Measurements from ENCODE around the gene EDEM3. TPM values are rescaled to one million over a fixed set of nuclear protein-coding genes. Genes with fewer than 3 reads are reported as not detected.

EDEM3 gene
- polyA plus RNA-seq, 1 donor (not counting 4 experiments of a cell fraction or from before 2014, with no cell fraction given): 23.6 TPM

GRCh38 chr1:184768467-184768866, 13.8 kb upstream of the EDEM3 start:
- no peak for DNase-seq (ENCODE audit: low read depth, low spot score)
- Histone ChIP-seq H3K9me3 (ENCODE audit: control insufficient read depth, low read depth, low read length) (no peaks in the 10 kb centered on the region), H4K20me1 (ENCODE audit: control insufficient read depth, extremely low read depth, insufficient read depth, low read length) (no peaks in the 10 kb centered on the region), H3K27me3 (ENCODE audit: control insufficient read depth, extremely low read depth, insufficient read depth, low read length) (no peaks in the 10 kb centered on the region), H3K4me1 (ENCODE audit: control insufficient read depth, extremely low read depth, insufficient read depth, low read length) (no peaks in the 10 kb centered on the region), H3K36me3 (ENCODE audit: control insufficient read depth in 2 of 2, extremely low read depth in 1 of 2, insufficient read depth in 2 of 2, low read length in 2 of 2) (no peaks in the 10 kb centered on the region), H3K4me2 (ENCODE audit: control insufficient read depth, extremely low read depth, insufficient read depth, low read depth, low read length) (no peak overlapping the region), H3K9ac (ENCODE audit: control insufficient read depth, extremely low read depth, insufficient read depth, low read length) (no peak overlapping the region), H3K4me3 (ENCODE audit: control insufficient read depth in 2 of 3, extremely low read depth in 1 of 3, insufficient read depth in 2 of 3, low read depth in 1 of 3, low read length in 3 of 3) (no peak overlapping the region), H2AFZ (ENCODE audit: control insufficient read depth, low read length) (no peak overlapping the region), H3K79me2 (ENCODE audit: control insufficient read depth, insufficient read depth, low read length) (no peaks in the 10 kb centered on the region), H3K9me1 (ENCODE audit: control insufficient read depth, extremely low read depth, insufficient read depth, low read length) (no peaks in the 10 kb centered on the region), H3K27ac (ENCODE audit: control insufficient read depth, insufficient read depth, low read length) (no peak overlapping the region)
- no peak for FAIRE-seq
- dilution Hi-C loops (cut with MboI; ENCODE audit: extremely low pct_ligation_motif_present, low sequenced_read_pairs): no loop called here
- TF ChIP-seq EZH2 (IDR thresholded peaks at IDR 0.05; ENCODE audit: low read length): no peak
- no peak for TF ChIP-seq CTCF (optimal IDR thresholded peaks at IDR 0.05 in 1 of 3, IDR thresholded peaks at IDR 0.05 in 1 of 3, conservative IDR thresholded peaks at IDR 0.05 in 1 of 3; ENCODE audit: extremely low read depth in 1 of 3, insufficient read depth in 2 of 3, low read length in 3 of 3)

- no peaks in the 10 kb centered on the region for H3K36me3 ChIP-seq (ENCODE audit: control insufficient read depth in 2 of 2, extremely low read depth in 1 of 2, insufficient read depth in 2 of 2, low read length in 2 of 2)
- FAIRE-seq (no peak), DNase-seq (ENCODE audit: low read depth, low spot score) (no peak)
- H3K9me3 ChIP-seq (ENCODE audit: control insufficient read depth, low read depth, low read length): no peaks in the 10 kb centered on the region
- H3K27me3 ChIP-seq (ENCODE audit: control insufficient read depth, extremely low read depth, insufficient read depth, low read length): no peaks in the 10 kb centered on the region
- H3K9ac ChIP-seq (ENCODE audit: control insufficient read depth, extremely low read depth, insufficient read depth, low read length): no peak overlapping the region
- H3K4me2 ChIP-seq (ENCODE audit: control insufficient read depth, extremely low read depth, insufficient read depth, low read depth, low read length): no peak overlapping the region
- H4K20me1 ChIP-seq (ENCODE audit: control insufficient read depth, extremely low read depth, insufficient read depth, low read length): no peaks in the 10 kb centered on the region
- no peak overlapping the region for H2AFZ ChIP-seq (ENCODE audit: control insufficient read depth, low read length)
- dilution Hi-C loops (cut with MboI; ENCODE audit: extremely low pct_ligation_motif_present, low sequenced_read_pairs): no loop called here
- H3K27ac ChIP-seq (ENCODE audit: control insufficient read depth, insufficient read depth, low read length): no peak overlapping the region
- TF ChIP-seq CTCF (optimal IDR thresholded peaks at IDR 0.05 in 1 of 3, IDR thresholded peaks at IDR 0.05 in 1 of 3, conservative IDR thresholded peaks at IDR 0.05 in 1 of 3; ENCODE audit: extremely low read depth in 1 of 3, insufficient read depth in 2 of 3, low read length in 3 of 3) (no peak), EZH2 (IDR thresholded peaks at IDR 0.05; ENCODE audit: low read length) (no peak)
- no peaks in the 10 kb centered on the region for H3K9me1 ChIP-seq (ENCODE audit: control insufficient read depth, extremely low read depth, insufficient read depth, low read length)
- no peaks in the 10 kb centered on the region for H3K4me1 ChIP-seq (ENCODE audit: control insufficient read depth, extremely low read depth, insufficient read depth, low read length)
- H3K4me3 ChIP-seq (ENCODE audit: control insufficient read depth in 2 of 3, extremely low read depth in 1 of 3, insufficient read depth in 2 of 3, low read depth in 1 of 3, low read length in 3 of 3): no peak overlapping the region
- no peaks in the 10 kb centered on the region for H3K79me2 ChIP-seq (ENCODE audit: control insufficient read depth, insufficient read depth, low read length)
Measured at GRCh38 chr1:184767591-184767990, 12.9 kb upstream of the EDEM3 start.

Data from keratinocyte (primary cell).